K562 (cell line): ENCODE data around the gene SPATA6.

Source experiments
- ELF4 ChIP-seq: fragments of 450-650 bp; formaldehyde crosslinking; IDR thresholded peaks from 2 replicates; pipeline ENCODE4 v1.4.0; 2022; ENCODE audit warnings: missing genetic modification characterization
- ETV6 ChIP-seq, 3 experiments: fragments of 150-350 bp in 1 of 3; sonication (generic) in 1 of 3; formaldehyde crosslinking in 1 of 3; IDR thresholded peaks; 2 replicates each; pipeline versions ENCODE4 v1.6.1 to v1.8.0; 2014 to 2022; ENCODE audit warnings: borderline replicate concordance in 2 of 3, low read depth in 2 of 3, antibody characterized with exemption in 1 of 3, low read length in 1 of 3, mild to moderate bottlenecking in 1 of 3, missing genetic modification reagents in 1 of 3
- KLF1 ChIP-seq: fragments of 450-650 bp; IDR thresholded peaks from 2 replicates; pipeline ENCODE4 v1.6.1; 2016; ENCODE audit warnings: missing genetic modification characterization, missing compliant biosample characterization
- PHF8 ChIP-seq: fragments of 200-600 bp; sonication (generic); IDR thresholded peaks from 2 replicates; pipeline ENCODE4 v1.6.1; 2012; ENCODE audit warnings: mixed run types, mild to moderate bottlenecking, inconsistent platforms, low read length, moderate library complexity, borderline replicate concordance

DNA sequence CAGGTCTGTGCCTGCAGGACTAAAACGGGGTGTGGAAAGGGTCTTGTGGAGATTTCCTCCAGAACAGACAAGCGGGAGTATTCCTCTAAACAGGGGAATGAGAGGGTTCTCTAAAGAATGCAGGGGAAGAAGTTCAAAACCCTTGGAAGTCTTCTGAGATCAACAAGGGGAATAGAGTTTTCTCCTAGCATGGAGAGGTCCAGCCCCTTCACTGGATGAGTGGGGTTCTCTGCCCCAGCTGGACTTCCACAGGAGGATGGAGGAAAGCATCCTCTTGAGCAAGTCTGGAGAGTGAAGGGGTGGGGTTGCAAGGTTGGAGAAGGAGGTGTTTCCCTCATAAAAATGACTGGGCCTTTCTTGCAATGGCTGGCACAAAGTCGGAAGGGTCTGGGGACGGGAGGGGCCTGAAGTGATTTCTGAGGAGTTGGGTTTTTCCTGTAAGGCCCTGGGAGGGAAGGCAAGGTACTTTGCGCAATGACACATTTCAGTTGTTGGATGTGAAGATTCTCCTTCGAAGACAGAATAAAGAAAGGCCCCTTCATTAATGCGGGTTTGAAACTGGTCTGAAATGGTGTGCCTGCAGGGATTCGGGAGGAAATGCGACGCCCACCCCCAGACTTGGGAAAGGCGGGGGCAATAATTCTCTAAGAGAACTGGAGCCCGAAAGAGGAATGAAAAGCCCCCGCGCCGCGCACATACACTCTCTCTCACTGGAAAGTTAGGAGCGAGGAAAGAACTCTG lies 884 bp downstream of the SPATA6 start:
- TF ChIP-seq PHF8 (no peak), ELF4 (no peak), KLF1 (no peak), ETV6 (IDR thresholded peaks at IDR 0.05; ENCODE audit: borderline replicate concordance in 1 of 2, low read depth in 2 of 2, low read length in 1 of 2) (no peak), ETV6 (CRISPR knock-in tag; IDR thresholded peaks at IDR 0.05; ENCODE audit: borderline replicate concordance) (no peak)
